COLO829 (cell line): ENCODE results near the gene TPSG1.
"Not testable (repeated sequence)": the region's sequence is repeated elsewhere in the genome, so short reads cannot be mapped to it uniquely, and the experiment has no call there.

Experiments used
- DNase-seq: peaks from one replicate; pipeline ENCODE4 v3.0.0; 2012; ENCODE audit warnings: low spot score

The TPSG1 gene

DNA sequence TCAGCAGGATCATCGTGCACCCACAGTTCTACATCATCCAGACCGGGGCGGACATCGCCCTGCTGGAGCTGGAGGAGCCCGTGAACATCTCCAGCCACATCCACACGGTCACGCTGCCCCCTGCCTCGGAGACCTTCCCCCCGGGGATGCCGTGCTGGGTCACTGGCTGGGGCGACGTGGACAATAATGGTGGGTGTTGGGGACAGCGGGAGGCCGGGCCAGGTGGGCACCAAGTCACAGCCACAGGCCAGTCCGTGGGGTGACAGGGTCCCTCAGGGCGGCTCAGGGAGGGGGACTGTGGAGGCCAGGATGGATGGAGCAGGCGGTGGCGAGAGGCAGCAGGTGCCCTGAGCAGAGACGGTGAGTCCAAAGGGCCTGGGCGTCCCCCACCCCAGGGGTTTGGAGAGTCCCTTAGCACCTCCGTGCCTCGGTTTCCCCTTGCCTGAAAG lies 31.8 kb upstream of the TPSG1 start:
- DNase-seq, result no peak

DNA sequence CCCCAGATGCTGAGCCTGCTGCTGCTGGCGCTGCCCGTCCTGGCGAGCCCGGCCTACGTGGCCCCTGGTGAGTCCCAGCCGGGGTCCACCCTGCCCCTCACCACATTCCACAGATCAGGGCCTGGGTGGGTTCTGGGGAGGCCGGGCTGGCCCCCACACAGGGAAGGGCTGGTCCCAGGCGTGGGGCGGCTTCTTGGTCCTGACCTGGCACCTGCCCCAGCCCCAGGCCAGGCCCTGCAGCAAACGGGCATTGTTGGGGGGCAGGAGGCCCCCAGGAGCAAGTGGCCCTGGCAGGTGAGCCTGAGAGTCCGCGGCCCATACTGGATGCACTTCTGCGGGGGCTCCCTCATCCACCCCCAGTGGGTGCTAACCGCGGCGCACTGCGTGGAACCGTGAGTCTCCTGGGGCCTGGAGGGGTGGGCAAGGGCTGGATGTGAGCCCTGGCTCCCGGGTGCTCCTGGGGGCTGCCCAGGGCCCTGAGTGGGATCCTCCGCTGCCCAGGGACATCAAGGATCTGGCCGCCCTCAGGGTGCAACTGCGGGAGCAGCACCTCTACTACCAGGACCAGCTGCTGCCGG lies 31.3 kb upstream of the TPSG1 start:
- DNase-seq, result not testable (repeated sequence)

DNA sequence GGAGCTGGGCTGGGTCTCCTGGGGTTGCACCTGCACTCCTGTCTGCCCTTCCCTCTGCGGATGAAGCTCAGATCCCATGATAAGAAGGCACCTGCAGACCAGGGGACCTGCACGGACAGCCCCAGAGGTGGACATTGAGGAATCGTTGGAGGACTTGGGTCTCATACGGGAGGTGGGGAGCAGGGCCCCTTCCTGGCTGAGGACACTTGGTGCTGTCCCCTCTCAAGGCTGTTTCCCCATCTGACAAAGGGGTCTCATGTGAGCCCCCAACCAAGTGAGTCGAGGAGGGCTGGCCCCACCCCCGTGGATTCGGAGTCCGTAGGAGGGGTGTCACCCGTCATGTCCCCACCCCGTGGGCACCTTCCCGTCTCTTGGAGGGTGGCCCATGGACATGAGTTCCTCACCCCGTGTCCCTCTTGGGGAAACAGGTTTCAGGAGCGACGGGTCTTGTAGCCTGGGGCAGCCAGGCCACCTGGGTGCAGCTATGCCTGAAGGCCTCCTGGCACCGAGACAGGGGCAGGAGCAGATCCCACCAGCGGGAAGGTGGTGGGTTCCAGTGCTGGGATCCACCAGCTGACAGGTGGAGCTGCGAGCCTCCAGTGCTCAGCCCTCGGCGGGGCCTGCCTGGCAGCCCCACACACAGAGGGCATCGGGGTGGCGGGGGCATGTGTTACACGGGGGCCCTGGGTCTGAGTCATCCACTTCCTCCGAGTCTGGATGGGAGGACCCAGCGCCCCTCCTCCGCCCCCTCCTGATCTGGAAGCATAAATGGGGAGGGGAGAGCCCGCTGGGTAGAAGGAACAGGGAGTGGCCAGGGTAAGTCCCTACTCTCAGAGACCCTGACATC lies 30.4 kb upstream of the TPSG1 start, which contains the start of gene TPSD1:
Gene TPSD1, plus strand, starts transcription at position 794 of the 847 bp plus-strand sequence. CDS start 212 bp downstream, outside the sequence.
- not testable (repeated sequence) for DNase-seq

DNA sequence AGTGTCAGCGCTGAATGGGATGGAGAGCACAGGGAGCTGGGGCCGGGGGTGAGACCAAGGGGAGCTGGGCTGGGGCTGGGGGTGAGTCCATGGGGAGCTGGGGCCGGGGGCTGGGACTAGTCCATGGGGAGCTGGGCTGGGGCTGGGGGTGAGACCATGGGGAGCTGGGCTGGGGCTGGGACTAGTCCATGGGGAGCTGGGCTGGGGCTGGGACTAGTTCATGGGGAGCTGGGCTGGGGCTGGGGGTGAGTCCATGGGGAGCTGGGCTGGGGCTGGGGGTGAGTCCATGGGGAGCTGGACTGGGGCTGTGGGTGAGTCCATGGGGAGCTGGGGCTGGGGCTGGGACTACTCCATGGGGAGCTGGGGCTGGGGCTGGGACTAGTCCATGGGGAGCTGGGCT lies 29.8 kb upstream of the TPSG1 start:
- DNase-seq, result not testable (repeated sequence)

- not testable (repeated sequence) for DNase-seq
Measured at GRCh38 chr16:1253701-1254364, 28.8 kb upstream of the TPSG1 start.

DNA sequence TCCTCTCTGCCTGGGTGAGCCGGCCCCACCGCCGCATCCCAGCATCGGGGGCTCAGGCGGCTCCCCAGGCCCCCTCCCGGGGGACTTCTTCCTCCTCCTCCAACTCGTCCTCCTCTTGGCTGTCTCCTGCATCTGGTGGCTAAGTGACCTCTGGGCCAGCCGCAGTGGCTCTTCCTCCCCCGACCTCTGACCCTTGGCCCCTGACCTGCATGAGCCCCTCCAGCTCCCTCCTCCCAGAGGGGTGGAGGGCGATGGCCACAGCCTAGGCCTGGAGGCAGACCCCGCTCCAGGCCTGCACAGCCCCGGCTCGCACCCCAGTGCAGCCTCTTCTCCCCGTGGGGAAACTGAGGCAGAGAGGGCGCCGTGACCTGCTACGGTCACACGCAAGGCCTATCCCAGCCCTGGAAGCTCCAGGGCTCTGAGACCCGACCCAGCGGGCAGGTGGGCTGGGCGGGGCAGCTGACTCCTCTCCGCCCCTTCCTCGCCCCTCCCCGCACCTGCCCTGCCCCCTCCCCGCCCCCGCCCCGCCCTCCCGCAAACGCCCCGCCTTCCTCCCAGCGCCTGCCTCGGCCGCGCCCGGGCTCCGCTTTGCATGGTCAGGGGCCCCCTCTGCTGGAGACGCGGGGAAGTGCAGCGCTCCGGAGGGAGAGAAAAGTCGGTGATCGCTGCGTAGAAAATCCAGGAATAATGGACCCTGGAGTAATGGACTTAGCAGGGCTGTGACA lies 24.1 kb upstream of the TPSG1 start:
- not testable (repeated sequence) for DNase-seq

GRCh38 chr16:1247903-1248537 lies 23.0 kb upstream of the TPSG1 start:
- not testable (repeated sequence) for DNase-seq

DNA sequence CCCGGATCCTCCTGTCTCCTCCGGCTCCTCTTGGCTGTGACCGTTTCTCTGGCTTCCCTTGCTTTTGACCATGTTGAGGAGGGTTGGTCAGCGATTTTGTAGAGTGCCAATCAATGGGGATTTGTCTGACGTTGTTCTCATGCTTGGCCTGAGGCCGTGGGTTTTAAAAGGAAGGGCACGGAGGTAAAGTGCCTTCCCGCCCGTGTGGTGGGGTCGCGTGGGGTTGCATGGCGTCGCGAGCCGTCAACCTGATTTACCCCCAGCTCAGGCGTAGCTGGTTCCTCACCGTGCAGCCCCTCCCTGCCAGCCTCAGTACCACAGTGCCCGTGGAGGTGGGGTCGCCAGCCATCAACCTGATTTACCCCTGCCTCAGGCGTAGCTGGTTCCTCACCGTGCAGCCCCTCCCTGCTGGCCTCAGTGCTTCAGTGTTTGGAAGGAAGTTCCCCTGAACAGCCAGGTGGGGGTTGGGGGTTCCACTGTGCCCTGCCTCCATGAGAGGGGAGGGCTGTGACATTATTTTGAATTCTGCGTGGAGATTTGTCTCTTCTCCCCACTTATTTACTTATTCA lies 20.5 kb upstream of the TPSG1 start:
- no peak for DNase-seq

DNA sequence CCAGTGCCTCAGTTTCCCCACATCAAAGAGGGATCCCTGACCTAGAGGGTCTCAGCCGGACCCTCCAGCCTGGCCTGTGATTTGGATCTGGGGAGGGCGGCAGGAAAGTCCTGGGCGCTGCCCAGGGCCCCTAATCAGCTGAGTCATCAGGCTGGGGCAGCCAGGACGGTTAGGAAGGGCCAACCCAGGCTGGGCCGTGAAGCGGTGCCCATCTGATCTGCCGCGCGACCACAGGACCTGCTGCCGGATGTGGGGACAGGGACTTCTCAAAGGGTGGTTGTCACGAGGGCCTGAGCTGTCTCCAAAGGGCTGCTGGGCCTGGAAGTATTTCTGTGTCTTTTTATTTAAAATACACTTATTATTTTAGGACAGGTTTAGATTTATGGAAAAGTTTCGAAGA lies 19.8 kb upstream of the TPSG1 start:
- DNase-seq, result no peak

- not testable (repeated sequence) for DNase-seq
Measured at GRCh38 chr16:1243907-1244850, 19.1 kb upstream of the TPSG1 start.

DNA sequence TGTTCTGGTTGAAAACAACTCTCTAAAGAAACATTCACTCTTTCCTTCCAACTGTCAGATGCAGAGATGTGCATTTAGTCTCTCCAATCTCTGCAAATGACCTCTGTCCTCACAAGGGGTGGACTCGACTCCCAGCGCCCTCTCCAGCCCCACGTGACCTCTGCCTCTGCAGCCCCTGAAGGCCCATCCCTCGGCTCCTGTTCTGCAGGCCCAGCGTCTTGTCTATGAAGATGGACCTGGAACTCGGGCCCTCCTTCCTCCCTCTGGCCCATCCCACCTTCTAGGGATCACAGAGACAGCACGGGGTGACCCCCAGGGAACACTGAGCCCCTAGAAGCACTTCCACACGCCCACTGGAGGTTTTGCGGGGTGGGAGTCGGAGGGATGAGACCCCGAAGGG lies 18.3 kb upstream of the TPSG1 start:
- DNase-seq, result not testable (repeated sequence)

- DNase-seq, result not testable (repeated sequence)
Measured at GRCh38 chr16:1241081-1241480, 16.0 kb upstream of the TPSG1 start.

- not testable (repeated sequence) for DNase-seq
Measured at GRCh38 chr16:1240436-1240835, 15.4 kb upstream of the TPSG1 start, which contains the start of gene TPSAB1. Gene TPSAB1, plus strand, starts transcription at chr16:1240705. Its CDS starts 234 bp downstream, at chr16:1240939.

DNA sequence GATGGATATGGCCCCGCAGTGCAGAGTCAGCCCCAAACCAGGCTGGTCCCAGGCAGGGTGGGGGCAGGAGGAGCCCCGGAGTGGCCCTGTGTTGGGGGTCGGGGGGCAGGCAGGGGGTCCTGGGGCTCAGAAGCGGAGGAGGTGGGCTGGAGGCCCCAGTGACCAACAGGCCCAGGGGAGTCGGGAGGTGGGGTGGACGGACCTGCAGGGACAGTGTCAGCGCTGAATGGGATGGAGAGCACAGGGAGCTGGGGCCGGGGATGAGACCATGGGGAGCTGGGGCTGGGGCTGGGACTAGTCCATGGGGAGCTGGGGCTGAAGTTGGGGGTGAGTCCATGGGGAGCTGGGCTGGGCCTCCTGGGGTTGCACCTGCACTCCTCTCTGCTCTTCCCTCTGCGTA lies 14.5 kb upstream of the TPSG1 start:
- DNase-seq, result not testable (repeated sequence)

DNA sequence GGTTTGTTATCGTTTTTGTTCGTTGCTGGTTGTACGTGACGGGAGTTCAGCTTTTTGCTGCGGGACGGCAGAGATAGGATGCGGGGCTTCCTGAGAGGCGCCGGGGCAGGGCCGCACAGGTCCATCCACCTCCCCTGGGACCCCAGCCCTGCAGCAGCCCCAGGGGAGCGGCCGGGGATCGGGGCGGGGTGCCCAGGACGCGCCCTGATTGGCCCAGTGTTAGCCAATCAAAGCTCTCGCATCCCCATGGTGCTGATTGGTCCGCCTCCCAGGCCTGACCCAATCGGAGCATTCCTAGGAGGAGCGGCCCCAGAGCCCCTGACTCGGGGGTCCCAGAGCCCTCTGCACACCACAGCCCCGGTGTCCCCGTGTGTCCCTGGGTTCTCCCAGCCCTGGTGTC lies 13.8 kb upstream of the TPSG1 start:
- not testable (repeated sequence) for DNase-seq

- no peak for DNase-seq
Measured at GRCh38 chr16:1237990-1238389, 12.9 kb upstream of the TPSG1 start.

GRCh38 chr16:1236659-1237058 lies 11.6 kb upstream of the TPSG1 start:
- DNase-seq, result not testable (repeated sequence)

DNA sequence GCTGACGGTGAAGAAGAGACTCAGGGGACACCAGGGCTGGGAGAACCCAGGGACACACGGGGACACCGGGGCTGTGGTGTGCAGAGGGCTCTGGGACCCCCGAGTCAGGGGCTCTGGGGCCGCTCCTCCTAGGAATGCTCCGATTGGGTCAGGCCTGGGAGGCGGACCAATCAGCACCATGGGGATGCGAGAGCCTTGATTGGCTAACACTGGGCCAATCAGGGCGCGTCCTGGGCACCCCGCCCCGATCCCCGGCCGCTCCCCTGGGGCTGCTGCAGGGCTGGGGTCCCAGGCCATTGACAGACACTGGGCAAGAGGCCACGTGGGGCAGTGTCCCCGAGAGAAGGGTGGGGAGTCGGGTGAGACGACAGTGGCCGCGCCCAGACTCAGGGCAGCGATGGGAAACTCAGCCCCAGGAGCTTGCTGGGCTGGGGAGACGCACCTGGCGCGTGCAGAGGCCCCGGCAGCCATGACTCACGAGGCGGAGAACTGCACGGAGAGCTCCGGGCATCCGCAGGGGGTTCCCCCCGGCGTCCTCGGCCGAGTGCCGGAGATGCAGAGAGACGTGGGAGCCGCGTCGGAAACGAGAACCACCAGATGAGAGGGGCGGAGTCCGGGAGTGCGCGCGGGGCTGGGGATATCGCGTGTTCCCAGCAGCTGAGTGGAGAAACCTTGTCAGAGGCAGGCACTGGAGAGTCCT lies 7.1 kb upstream of the TPSG1 start:
- not testable (repeated sequence) for DNase-seq

- DNase-seq, result not testable (repeated sequence)
Measured at GRCh38 chr16:1231301-1231700, 6.2 kb upstream of the TPSG1 start.
